NCI-H1436 (cell line): ENCODE measurements around the gene MND1.
"Not testable (repeated sequence)": the region's sequence is repeated elsewhere in the genome, so short reads cannot be mapped to it uniquely, and the experiment has no call there.

Experiments
- DNase-seq: peaks from one replicate; lab custom pipeline; 2025; lab: John Stamatoyannopoulos, UW

The MND1 gene

GRCh38 chr4:153403726-153404125 is 59.2 kb downstream of the MND1 start:
- DNase-seq = no peak

GRCh38 chr4:153407906-153408305 is 63.4 kb downstream of the MND1 start:
- DNase-seq = no peak

- no peak for DNase-seq
Measured at GRCh38 chr4:153408932-153409331, 64.4 kb downstream of the MND1 start.

GRCh38 chr4:153409412-153409811 is 64.9 kb downstream of the MND1 start:
- no peak for DNase-seq

- DNase-seq = no peak
Measured at GRCh38 chr4:153409924-153410501, 65.5 kb downstream of the MND1 start.

- no peak for DNase-seq
Measured at GRCh38 chr4:153413842-153414241, 69.4 kb downstream of the MND1 start.

- DNase-seq = not testable (repeated sequence)
Measured at GRCh38 chr4:153416456-153416855, 72.0 kb downstream of the MND1 start.

- no peak for DNase-seq
Measured at GRCh38 chr4:153418121-153418520, 73.6 kb downstream of the MND1 start.

- DNase-seq = no peak
Measured at GRCh38 chr4:153418558-153418957, 74.1 kb downstream of the MND1 start.

GRCh38 chr4:153419029-153419428 is 74.5 kb downstream of the MND1 start:
- no peak for DNase-seq

- no peak for DNase-seq
Measured at GRCh38 chr4:153419673-153420278, 75.3 kb downstream of the MND1 start.

- DNase-seq = no peak
Measured at GRCh38 chr4:153420361-153420760, 75.9 kb downstream of the MND1 start.

- DNase-seq = no peak
Measured at GRCh38 chr4:153421941-153422340, 77.5 kb downstream of the MND1 start.

- no peak for DNase-seq
Measured at GRCh38 chr4:153426207-153426885, 81.9 kb downstream of the MND1 start.

GRCh38 chr4:153427363-153428071 is 83.0 kb downstream of the MND1 start:
- no peak for DNase-seq

GRCh38 chr4:153428941-153429475 is 84.5 kb downstream of the MND1 start:
- no peak for DNase-seq

- DNase-seq = peak; percentile 46
Measured at GRCh38 chr4:153432965-153433753, 88.7 kb downstream of the MND1 start.

GRCh38 chr4:153433754-153434105 is 89.2 kb downstream of the MND1 start:
- no peak for DNase-seq

GRCh38 chr4:153434190-153434589 is 89.7 kb downstream of the MND1 start:
- DNase-seq = no peak

GRCh38 chr4:153438916-153439756 is 94.6 kb downstream of the MND1 start:
- DNase-seq = no peak

- DNase-seq = no peak
Measured at GRCh38 chr4:153439831-153440230, 95.3 kb downstream of the MND1 start.
